ENCODE measurements around the gene MIDN.
A peak's percentile ranks its signal among the peaks of the same experiment; 100 is the strongest.

The MIDN gene

GRCh38 chr19:1220976-1221903 lies 27.1 kb upstream of the MIDN start:
- DNase-seq, result no peak

DNA sequence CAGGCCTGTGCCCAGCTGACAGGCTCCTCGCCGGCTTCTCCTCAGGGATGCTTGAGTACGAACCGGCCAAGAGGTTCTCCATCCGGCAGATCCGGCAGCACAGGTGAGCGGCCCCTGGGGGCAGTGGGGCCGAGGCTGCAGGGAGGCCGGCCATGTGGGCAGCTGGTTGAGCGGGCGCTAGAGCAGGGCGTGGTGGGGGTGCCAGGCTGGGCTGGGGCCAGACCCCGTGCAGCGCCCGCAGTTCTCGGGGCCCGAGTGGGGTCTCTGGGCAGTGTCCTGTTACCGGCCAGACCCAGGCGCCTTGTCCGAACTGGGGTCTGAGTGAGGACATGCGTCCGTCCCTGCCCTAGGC lies 26.5 kb upstream of the MIDN start:
- no peak for DNase-seq

- no peak for DNase-seq
Measured at GRCh38 chr19:1222394-1222793, 26.0 kb upstream of the MIDN start.

GRCh38 chr19:1223018-1223855 lies 25.1 kb upstream of the MIDN start:
- DNase-seq, result peak; percentile 3

DNA sequence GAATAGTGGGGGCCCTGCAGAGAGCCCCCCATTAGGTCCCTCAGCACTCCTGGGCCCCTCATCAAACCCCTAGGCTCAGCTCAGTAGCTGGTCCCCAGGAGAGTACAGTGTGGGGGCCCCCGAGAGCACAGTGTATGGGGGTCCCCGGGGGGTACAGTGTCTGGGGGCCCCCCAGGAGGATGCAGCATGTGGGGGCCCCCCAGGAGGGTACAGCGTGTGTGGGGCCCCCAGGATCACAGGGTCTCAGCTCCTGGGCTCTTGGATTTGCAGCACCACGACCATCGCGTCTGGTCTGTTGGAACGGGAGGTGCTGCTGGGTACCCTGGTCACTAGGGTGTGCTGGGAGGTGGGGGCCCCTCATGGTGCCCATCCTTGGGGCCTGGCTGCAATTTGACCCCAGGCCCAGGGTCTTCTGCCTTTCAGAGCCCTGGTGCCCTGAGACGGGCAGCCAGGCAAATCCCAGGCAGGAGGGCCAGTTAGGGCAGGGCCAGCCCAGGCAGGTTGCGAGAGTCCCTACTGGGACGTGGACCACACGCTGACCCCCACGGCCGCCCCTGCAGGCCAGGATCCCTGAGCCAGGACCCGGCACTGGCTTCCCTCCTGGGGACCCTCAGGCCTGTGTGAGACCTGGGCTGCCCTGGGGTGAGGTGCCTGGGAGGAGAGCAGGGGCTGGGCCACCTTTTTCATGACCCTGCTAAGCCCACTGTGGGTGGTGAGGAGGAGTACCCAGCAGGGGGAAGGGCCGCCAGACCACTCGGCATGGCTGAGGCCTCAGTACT lies 24.1 kb upstream of the MIDN start:
- DNase-seq, result no peak

- DNase-seq, result no peak
Measured at GRCh38 chr19:1224847-1225246, 23.5 kb upstream of the MIDN start.

GRCh38 chr19:1225440-1226226 lies 22.8 kb upstream of the MIDN start:
- no peak for DNase-seq

DNA sequence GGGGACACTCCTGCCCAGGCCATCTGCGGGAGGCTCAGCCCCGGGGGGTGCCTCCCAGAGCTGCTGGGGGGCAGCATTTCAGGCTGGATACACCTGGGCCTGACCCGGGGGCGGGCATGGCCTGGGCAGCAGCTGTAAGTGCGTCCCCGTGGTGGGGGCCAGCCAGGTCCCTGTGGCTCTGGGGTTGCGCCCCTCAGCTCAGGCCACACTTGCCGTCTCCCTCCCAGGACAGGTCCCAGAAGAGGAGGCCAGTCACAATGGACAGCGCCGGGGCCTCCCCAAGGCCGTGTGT lies 22.2 kb upstream of the MIDN start:
- DNase-seq, result no peak

DNA sequence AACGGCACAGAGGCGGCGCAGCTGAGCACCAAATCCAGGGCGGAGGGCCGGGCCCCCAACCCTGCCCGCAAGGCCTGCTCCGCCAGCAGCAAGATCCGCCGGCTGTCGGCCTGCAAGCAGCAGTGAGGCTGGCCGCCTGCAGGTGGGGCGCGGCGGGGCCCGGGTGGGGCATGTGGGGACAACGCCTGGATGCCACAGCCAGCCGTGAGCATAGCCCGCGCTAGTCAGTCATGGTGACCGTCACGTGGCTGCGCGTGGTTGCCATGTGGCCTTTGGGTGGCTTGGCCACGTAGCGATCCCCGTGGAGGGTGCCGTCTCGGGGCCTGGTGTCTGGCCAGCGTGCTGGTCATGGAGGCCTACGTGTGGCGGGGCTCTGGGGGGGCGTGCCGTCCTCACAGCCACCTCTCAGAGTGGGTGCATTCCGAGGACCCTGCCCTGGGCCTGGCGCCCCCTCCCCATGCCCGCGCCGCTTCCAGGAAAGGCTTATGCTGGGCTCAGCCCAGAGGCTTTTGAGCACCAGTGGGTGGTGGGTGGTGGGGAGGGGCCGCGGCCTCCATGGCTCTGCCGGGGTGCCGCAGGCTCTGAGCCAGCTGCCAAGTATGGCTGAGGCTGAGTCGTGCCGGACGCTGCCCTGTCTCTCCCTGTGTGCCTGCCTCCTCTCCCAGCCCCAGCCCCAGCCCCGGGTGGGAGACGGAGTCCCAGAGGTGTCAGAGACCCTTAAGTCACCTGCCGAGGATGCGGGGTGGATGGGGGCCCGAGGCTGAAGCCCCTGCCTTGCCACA lies 21.7 kb upstream of the MIDN start:
- no peak for DNase-seq

- DNase-seq, result no peak
Measured at GRCh38 chr19:1227304-1228054, 20.9 kb upstream of the MIDN start.

- no peak for DNase-seq
Measured at GRCh38 chr19:1228161-1228957, 20.0 kb upstream of the MIDN start.

DNA sequence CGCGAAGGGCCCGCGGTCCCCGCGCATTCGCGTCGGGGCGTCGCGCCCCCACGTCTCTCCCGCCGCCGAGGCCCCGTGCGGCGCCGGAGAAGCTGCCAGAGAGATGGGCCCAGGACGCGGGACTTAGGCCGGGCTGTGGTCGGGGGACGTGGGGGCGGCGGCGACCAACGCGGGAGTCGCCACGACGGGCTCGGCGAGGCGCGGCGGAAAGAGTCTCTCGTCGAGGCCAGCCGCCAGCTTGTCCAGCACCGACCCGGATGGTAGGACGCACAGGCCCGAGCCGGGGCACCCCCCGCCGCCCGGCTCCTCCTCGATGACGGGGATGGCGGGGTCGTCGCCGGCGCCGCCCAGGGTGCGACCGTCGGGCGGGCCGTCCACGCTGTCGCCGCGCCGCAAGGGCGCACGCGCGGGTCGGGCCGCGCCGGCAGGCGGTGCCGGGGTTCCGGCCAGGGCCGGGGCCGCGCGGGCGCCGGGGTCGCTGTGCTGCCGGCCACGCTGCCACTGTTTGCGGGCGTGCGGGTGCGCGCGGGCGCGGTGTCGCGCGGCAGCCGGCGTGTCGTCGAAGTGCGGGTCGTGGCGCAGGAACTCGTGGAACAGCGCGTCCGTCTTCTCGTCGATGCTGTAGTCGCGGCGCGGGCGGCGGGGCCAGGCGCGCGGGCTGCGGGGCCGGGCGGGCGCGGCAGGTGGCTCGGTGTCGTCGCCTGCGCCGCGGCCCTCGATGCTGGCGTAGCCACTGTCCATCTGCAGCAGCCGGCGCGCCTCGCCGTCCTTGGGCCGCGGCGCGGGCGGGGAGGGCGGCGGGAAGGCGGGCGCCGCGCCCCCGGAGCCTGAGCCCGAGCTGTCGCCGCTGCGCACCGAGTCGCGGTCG lies 19.1 kb upstream of the MIDN start:
- no peak for DNase-seq

GRCh38 chr19:1229924-1230782 lies 18.2 kb upstream of the MIDN start:
- no peak for DNase-seq

DNA sequence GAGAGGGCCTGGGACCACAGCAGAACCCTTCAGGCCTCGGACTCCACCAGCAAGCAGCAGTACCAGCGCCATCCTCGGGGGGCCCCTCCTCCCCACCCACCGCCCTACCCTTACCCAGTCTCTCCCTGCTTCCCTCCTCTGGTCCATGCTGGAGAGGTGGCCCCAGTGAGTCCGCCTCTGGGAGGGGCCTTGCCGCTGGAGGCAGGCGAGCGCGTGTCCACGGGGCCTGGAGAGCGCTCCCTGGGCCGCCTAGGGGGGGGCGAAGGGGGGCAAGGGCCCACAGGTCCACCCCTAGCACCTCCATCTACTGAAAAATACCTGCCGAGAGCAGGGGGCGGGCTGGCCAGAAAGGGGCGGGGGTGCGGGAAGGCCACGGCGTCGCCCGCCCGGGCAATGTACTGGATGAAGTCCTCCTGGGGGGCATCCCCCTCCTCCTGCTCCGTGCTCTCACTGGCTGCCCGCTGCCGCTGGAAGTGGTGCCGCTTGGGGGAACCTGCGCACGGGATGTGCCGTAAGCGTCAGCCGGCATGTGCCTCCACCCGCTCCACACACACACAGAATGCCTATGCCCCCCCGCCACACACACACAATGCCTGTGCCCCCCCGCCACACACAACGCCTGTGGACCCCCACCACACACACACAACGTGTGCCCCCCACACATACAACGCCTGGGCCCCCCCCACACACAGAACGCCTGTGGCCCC lies 17.4 kb upstream of the MIDN start:
- DNase-seq, result no peak

DNA sequence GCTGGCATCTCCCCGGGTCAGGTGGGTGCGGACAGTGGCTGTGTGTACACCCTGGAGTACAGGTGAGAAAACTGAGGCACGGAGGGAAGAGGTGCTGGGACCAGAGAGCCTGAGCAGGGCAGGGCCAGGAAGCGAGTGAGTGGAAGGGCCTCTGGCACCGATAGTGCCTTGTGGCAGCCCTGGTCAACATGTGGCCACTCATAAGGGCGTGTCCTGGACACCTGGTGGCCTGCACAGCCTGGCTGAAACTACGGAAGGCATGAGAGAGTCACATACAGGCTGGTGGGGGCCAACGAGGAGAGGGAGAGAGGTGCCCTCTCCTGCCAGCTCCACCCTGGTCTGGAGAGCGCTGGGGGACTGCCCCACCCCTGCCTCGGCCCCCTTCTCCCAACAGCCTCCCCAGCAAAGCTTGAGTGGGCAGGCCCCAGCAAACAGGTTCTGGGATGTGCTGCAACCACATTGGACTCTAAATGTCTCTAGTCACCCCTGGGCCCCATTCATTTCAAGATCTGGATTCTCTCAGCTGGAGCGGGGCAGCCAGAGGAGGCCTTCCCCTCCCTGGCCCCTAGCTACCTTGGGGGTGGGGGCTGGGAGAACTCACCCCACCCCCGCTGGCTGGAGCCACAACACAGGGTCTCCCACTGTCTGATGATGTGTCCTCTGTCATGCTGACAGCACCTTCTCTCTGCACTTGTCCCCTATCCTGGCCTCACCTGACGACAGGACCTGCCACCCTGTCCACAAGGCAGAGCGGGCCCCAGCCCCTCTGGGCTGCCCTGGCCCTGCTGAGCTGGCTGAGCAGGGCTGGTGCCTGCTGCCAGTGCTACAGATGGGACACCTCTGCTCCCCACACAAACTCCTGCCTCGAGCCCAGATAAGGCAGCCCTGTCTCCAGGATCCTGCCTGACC lies 16.4 kb upstream of the MIDN start:
- no peak for DNase-seq

- DNase-seq, result peak; percentile 5
Measured at GRCh38 chr19:1232652-1233072, 15.7 kb upstream of the MIDN start.
